ENCODE measurements around the gene ACACB.

Gene ACACB

GRCh38 chr12:109222062-109222461, 105.7 kb downstream of the ACACB start:
- no peak for DNase-seq

GRCh38 chr12:109222496-109222895, 106.1 kb downstream of the ACACB start:
- DNase-seq: no peak

- no peak for DNase-seq
These were observed 106.8 kb downstream of the ACACB start for GRCh38 chr12:109223211-109223610.

GRCh38 chr12:109223868-109224267, 107.5 kb downstream of the ACACB start:
- no peak for DNase-seq

GRCh38 chr12:109228664-109229063, 112.3 kb downstream of the ACACB start:
- DNase-seq: no peak

GRCh38 chr12:109230193-109230592, 113.8 kb downstream of the ACACB start:
- DNase-seq: no peak

GRCh38 chr12:109232731-109233130, 116.3 kb downstream of the ACACB start:
- DNase-seq: no peak

GRCh38 chr12:109234012-109234411, 117.6 kb downstream of the ACACB start:
- DNase-seq: no peak

- DNase-seq: no peak
These were observed 119.9 kb downstream of the ACACB start for GRCh38 chr12:109236257-109236656.

- no peak for DNase-seq
These were observed 122.8 kb downstream of the ACACB start for GRCh38 chr12:109239179-109239578.

- DNase-seq: no peak
These were observed 123.3 kb downstream of the ACACB start for GRCh38 chr12:109239691-109240090.

GRCh38 chr12:109240365-109240764, 124.0 kb downstream of the ACACB start:
- no peak for DNase-seq

- no peak for DNase-seq
These were observed 125.5 kb downstream of the ACACB start for GRCh38 chr12:109241936-109242335.

GRCh38 chr12:109244073-109244472, 127.7 kb downstream of the ACACB start:
- DNase-seq: no peak

- no peak for DNase-seq
These were observed 129.8 kb downstream of the ACACB start for GRCh38 chr12:109246221-109246620.

GRCh38 chr12:109247831-109248654, 131.7 kb downstream of the ACACB start:
- no peak for DNase-seq

GRCh38 chr12:109250523-109250922, 134.1 kb downstream of the ACACB start:
- no peak for DNase-seq

- no peak for DNase-seq
These were observed 136.4 kb downstream of the ACACB start for GRCh38 chr12:109252799-109253198.

GRCh38 chr12:109253913-109254544, 137.6 kb downstream of the ACACB start:
- no peak for DNase-seq

GRCh38 chr12:109255377-109255776, 139.0 kb downstream of the ACACB start:
- no peak for DNase-seq

GRCh38 chr12:109256011-109256410, 139.6 kb downstream of the ACACB start:
- no peak for DNase-seq

GRCh38 chr12:109258201-109258600, 141.8 kb downstream of the ACACB start:
- no peak for DNase-seq

GRCh38 chr12:109258607-109259544, 142.5 kb downstream of the ACACB start:
- DNase-seq: no peak
